Activated CD4-positive, alpha-beta T cell treated with anti-CD3 and anti-CD28 coated beads, Interleukin-2, amount 10 ng/mL, durations not matched to agents 24 days and 14 days (primary cell): Measurements from ENCODE around the gene GABRB2. TPM values are rescaled to one million over a fixed set of nuclear protein-coding genes. Genes with fewer than 3 reads are reported as not detected.

Experiments
- DNase-seq: peaks from one replicate; pipeline ENCODE4 v3.0.0; 2022
- H3K27ac Mint-ChIP-seq: one replicate; pipeline ENCODE4 v1.8.0; 2022; ENCODE audit warnings: mild to moderate bottlenecking, mixed read lengths
- H3K27me3 Mint-ChIP-seq: one replicate; pipeline ENCODE4 v1.8.0; 2022; ENCODE audit warnings: mixed read lengths
- H3K36me3 Mint-ChIP-seq: one replicate; pipeline ENCODE4 v1.8.0; 2022; ENCODE audit warnings: low read depth, mild to moderate bottlenecking, mixed read lengths
- H3K4me1 Mint-ChIP-seq: one replicate; pipeline ENCODE4 v1.8.0; 2021; ENCODE audit warnings: mixed read lengths
- H3K4me3 Mint-ChIP-seq: one replicate; pipeline ENCODE4 v1.8.0; 2022; ENCODE audit warnings: mild to moderate bottlenecking, moderate library complexity, mixed read lengths
- H3K9me3 Mint-ChIP-seq: one replicate; pipeline ENCODE4 v1.8.0; 2021; ENCODE audit warnings: mixed read lengths
- intact Hi-C: fragments of 100-400 bp; cut with micrococcal nuclease; formaldehyde crosslinking; loops from one replicate; pipeline ENCODE4 v1.15.1; 2023
- total RNA-seq: library from RNA; stranded (reverse); gene quantifications from 2 replicates; pipeline ENCODE4 v1.2.3, GENCODE V29; 2022

Gene GABRB2
- total RNA-seq: not detected in 2 replicates

- H3K4me1 Mint-ChIP-seq: peaks cover 9% of the 10 kb centered on the region
- no peak within 1 kb of the TSS for H3K27ac Mint-ChIP-seq
- peak within 1 kb of the TSS; percentile 83 for H3K4me3 Mint-ChIP-seq
- no peaks in the 10 kb centered on the region for H3K36me3 Mint-ChIP-seq
- peaks cover 59% of the 10 kb centered on the region for H3K27me3 Mint-ChIP-seq
- H3K9me3 Mint-ChIP-seq: no peaks in the 10 kb centered on the region
- intact Hi-C loops: loop anchor here (10.0 kb wide), 2 partner anchors 1042 to 1112 kb away; no protein-coding TSS in a partner anchor
- DNase-seq: peak; percentile 79
Measured at GRCh38 chr5:161546470-161547301, at the start of gene GABRB2. TSS of gene GABRB2 (minus strand) at chr5:161546725. CDS start at chr5:161546643, 82 bp downstream.

- Mint-ChIP-seq H3K4me3 (no peak overlapping the region), H3K27ac (no peak overlapping the region), H3K36me3 (no peaks in the 10 kb centered on the region), H3K27me3 (no peaks in the 10 kb centered on the region), H3K4me1 (no peaks in the 10 kb centered on the region), H3K9me3 (peaks cover 7% of the 10 kb centered on the region)
- DNase-seq: no peak
- intact Hi-C loops: no loop called here
Measured at GRCh38 chr5:161585798-161586197, 39.3 kb upstream of the GABRB2 start.

GRCh38 chr5:161580621-161581020, 34.1 kb upstream of the GABRB2 start:
- intact Hi-C loops: no loop called here
- H3K27me3 Mint-ChIP-seq: no peaks in the 10 kb centered on the region
- no peaks in the 10 kb centered on the region for H3K36me3 Mint-ChIP-seq
- DNase-seq: no peak
- H3K9me3 Mint-ChIP-seq: no peaks in the 10 kb centered on the region
- H3K4me3 Mint-ChIP-seq: no peak overlapping the region
- H3K4me1 Mint-ChIP-seq: no peaks in the 10 kb centered on the region
- H3K27ac Mint-ChIP-seq: no peak overlapping the region

- no peaks in the 10 kb centered on the region for H3K9me3 Mint-ChIP-seq
- intact Hi-C loops: no loop called here
- H3K27ac Mint-ChIP-seq: no peak overlapping the region
- no peaks in the 10 kb centered on the region for H3K36me3 Mint-ChIP-seq
- no peaks in the 10 kb centered on the region for H3K4me1 Mint-ChIP-seq
- no peaks in the 10 kb centered on the region for H3K27me3 Mint-ChIP-seq
- no peak overlapping the region for H3K4me3 Mint-ChIP-seq
- DNase-seq: no peak
Measured at GRCh38 chr5:161572914-161573313, 26.4 kb upstream of the GABRB2 start.

- intact Hi-C loops: no loop called here
- H3K4me3 Mint-ChIP-seq: no peak overlapping the region
- no peak overlapping the region for H3K27ac Mint-ChIP-seq
- no peaks in the 10 kb centered on the region for H3K27me3 Mint-ChIP-seq
- DNase-seq: no peak
- no peaks in the 10 kb centered on the region for H3K4me1 Mint-ChIP-seq
- no peaks in the 10 kb centered on the region for H3K36me3 Mint-ChIP-seq
- no peaks in the 10 kb centered on the region for H3K9me3 Mint-ChIP-seq
Measured at GRCh38 chr5:161566081-161566480, 19.6 kb upstream of the GABRB2 start.

- intact Hi-C loops: no loop called here
- no peaks in the 10 kb centered on the region for H3K36me3 Mint-ChIP-seq
- no peaks in the 10 kb centered on the region for H3K9me3 Mint-ChIP-seq
- H3K4me1 Mint-ChIP-seq: no peaks in the 10 kb centered on the region
- H3K27ac Mint-ChIP-seq: no peak overlapping the region
- no peak overlapping the region for H3K4me3 Mint-ChIP-seq
- no peak for DNase-seq
- no peaks in the 10 kb centered on the region for H3K27me3 Mint-ChIP-seq
Measured at GRCh38 chr5:161562446-161562845, 15.9 kb upstream of the GABRB2 start.

GRCh38 chr5:161549106-161549505, 2.6 kb upstream of the GABRB2 start:
- intact Hi-C loops: loop anchor here (10.0 kb wide), 2 partner anchors 1044 to 1114 kb away; no protein-coding TSS in a partner anchor
- Mint-ChIP-seq H3K4me1 (peaks cover 9% of the 10 kb centered on the region), H3K36me3 (no peaks in the 10 kb centered on the region), H3K27ac (no peak overlapping the region), H3K27me3 (peaks cover 57% of the 10 kb centered on the region), H3K9me3 (no peaks in the 10 kb centered on the region), H3K4me3 (no peak overlapping the region)
- DNase-seq: no peak

GRCh38 chr5:161548487-161549094, 2.1 kb upstream of the GABRB2 start:
- intact Hi-C loops: loop anchor here (10.0 kb wide), 2 partner anchors 1044 to 1114 kb away; no protein-coding TSS in a partner anchor
- no peak for DNase-seq
- H3K9me3 Mint-ChIP-seq: no peaks in the 10 kb centered on the region
- peaks cover 9% of the 10 kb centered on the region for H3K4me1 Mint-ChIP-seq
- no peaks in the 10 kb centered on the region for H3K36me3 Mint-ChIP-seq
- no peak overlapping the region for H3K27ac Mint-ChIP-seq
- no peak overlapping the region for H3K4me3 Mint-ChIP-seq
- peaks cover 57% of the 10 kb centered on the region for H3K27me3 Mint-ChIP-seq

- peak overlapping the region; percentile 83 for H3K4me3 Mint-ChIP-seq
Measured at GRCh38 chr5:161547738-161548486, 1.4 kb upstream of the GABRB2 start.

GRCh38 chr5:161547406-161547737, 847 bp upstream of the GABRB2 start:
- peak overlapping the region; percentile 83 for H3K4me3 Mint-ChIP-seq
- intact Hi-C loops: loop anchor here (10.0 kb wide), 2 partner anchors 1043 to 1113 kb away; no protein-coding TSS in a partner anchor
- no peaks in the 10 kb centered on the region for H3K36me3 Mint-ChIP-seq
- no peaks in the 10 kb centered on the region for H3K9me3 Mint-ChIP-seq
- H3K27ac Mint-ChIP-seq: no peak overlapping the region
- DNase-seq: no peak
- peaks cover 9% of the 10 kb centered on the region for H3K4me1 Mint-ChIP-seq
- peaks cover 59% of the 10 kb centered on the region for H3K27me3 Mint-ChIP-seq

More at GRCh38 chr5:161547738-161548486, 1.4 kb upstream of the GABRB2 start:
- Mint-ChIP-seq H3K27me3 (peaks cover 59% of the 10 kb centered on the region), H3K9me3 (no peaks in the 10 kb centered on the region), H3K4me1 (peaks cover 9% of the 10 kb centered on the region), H3K27ac (no peak overlapping the region), H3K36me3 (no peaks in the 10 kb centered on the region)
- intact Hi-C loops: loop anchor here (10.0 kb wide), 2 partner anchors 1043 to 1113 kb away; no protein-coding TSS in a partner anchor
- no peak for DNase-seq

- peak; percentile 53 for DNase-seq
- peaks cover 9% of the 10 kb centered on the region for H3K4me1 Mint-ChIP-seq
- H3K36me3 Mint-ChIP-seq: no peaks in the 10 kb centered on the region
- no peaks in the 10 kb centered on the region for H3K9me3 Mint-ChIP-seq
- peaks cover 59% of the 10 kb centered on the region for H3K27me3 Mint-ChIP-seq
- intact Hi-C loops: loop anchor here (10.0 kb wide), 2 partner anchors 1041 to 1111 kb away; no protein-coding TSS in a partner anchor
- no peak overlapping the region for H3K27ac Mint-ChIP-seq
- H3K4me3 Mint-ChIP-seq: peak overlapping the region; percentile 83
Measured at GRCh38 chr5:161546095-161546469, 443 bp downstream of the GABRB2 start.

GRCh38 chr5:161545344-161546094, 1.0 kb downstream of the GABRB2 start:
- H3K27me3 Mint-ChIP-seq: peaks cover 56% of the 10 kb centered on the region
- H3K4me1 Mint-ChIP-seq: peaks cover 9% of the 10 kb centered on the region
- H3K4me3 Mint-ChIP-seq: peak overlapping the region; percentile 83
- intact Hi-C loops: loop anchor here (2.0 to 10.0 kb wide), 4 partner anchors 1041 to 1863 kb away; no protein-coding TSS in a partner anchor
- no peak for DNase-seq
- no peaks in the 10 kb centered on the region for H3K9me3 Mint-ChIP-seq
- no peaks in the 10 kb centered on the region for H3K36me3 Mint-ChIP-seq
- H3K27ac Mint-ChIP-seq: no peak overlapping the region

- H3K27me3 Mint-ChIP-seq: peaks cover 48% of the 10 kb centered on the region
- H3K9me3 Mint-ChIP-seq: no peaks in the 10 kb centered on the region
- DNase-seq: peak; percentile 70
- no peak overlapping the region for H3K4me3 Mint-ChIP-seq
- no peaks in the 10 kb centered on the region for H3K36me3 Mint-ChIP-seq
- intact Hi-C loops: loop anchor here (2.0 to 10.0 kb wide), 4 partner anchors 1040 to 1864 kb away; no protein-coding TSS in a partner anchor
- H3K27ac Mint-ChIP-seq: no peak overlapping the region
- H3K4me1 Mint-ChIP-seq: peaks cover 9% of the 10 kb centered on the region
Measured at GRCh38 chr5:161544350-161544765, 2.2 kb downstream of the GABRB2 start.
